Embryonic facial prominence (tissue), 1 donor: ENCODE results near the gene ATP8A2.

Experiments used
- DNase-seq: peaks from one replicate; pipeline ENCODE4 v3.0.0-alpha.2; 2016; ENCODE audit errors: extremely low spot score

ATP8A2 gene

DNA sequence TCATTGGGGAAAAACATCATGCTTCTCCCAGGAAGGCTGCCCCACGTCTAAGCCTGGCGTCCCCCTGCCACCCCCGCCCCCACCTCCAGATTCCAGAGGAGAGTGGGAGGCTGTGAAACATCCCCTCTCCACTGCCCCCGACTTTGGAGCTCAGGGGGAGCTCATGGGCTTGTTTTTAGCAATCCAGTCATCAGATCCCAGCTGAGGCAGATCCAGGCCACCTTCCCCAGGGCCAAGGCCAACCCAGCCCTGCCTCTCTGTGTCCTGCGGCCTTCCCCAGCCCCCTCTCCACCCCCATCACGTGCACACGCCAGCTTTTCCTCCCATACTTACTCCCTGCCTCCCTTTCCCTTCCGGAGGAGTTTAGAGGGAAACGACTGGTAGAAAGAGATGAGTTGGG, 641.2 kb downstream of the ATP8A2 start:
- DNase-seq = no peak

- DNase-seq = no peak
Measured at GRCh38 chr13:26015271-26016125, 643.7 kb downstream of the ATP8A2 start.

DNA sequence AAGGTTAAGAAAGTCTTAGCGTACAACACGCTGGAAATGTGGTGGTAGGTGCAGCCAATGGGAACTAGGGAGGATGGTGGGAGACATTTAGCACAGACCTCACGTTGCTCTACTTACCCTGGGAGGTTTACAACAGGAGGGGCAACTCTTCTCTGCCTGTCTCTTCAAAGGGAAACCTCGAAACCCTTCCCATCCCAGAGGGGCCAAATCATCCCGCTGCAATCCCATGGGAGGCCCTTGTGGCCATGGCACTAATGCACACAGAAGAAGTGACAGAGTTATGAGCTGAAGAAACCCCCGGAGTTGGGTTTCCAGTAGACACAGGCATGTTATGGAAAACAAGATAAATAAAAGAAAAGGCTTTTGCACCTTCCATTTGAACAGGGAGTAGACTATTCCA, 644.4 kb downstream of the ATP8A2 start:
- no peak for DNase-seq

DNA sequence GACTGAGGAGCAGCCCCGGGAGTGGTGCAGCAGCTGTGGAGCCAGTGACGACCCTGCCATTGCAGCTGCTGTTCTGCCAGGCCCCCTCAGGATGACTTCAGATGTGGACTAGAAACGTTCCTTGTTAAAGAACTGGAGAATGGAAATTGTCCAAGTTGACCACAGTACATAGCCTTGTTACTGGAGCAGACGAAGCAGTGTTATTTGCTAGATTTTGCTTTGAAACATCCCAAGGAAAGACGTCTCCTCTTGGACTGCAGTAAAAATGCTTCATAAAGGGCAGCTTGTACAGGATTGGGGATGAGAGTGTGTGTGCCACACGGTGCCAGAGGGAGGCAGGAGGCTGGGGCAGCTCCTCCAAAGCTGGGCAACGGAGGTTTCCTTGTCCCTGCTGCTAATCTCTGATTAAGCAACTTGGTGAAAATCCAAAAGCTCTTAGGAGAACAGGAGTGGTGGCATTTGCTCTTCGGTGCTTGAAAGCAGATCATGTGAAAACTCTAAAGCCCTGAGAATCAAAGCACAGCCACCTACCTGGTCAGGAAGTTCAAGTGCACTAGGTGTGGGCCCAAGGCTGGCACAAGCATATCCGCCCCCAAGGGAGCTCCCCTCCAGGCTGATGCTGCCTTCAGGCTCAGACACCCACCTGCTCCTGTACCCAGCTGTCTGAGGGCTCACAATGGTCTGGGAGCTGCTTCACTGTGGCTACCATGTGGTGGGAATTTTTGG, 645.6 kb downstream of the ATP8A2 start:
- DNase-seq = no peak

- DNase-seq = no peak
Measured at GRCh38 chr13:26017932-26018665, 646.3 kb downstream of the ATP8A2 start.

- DNase-seq = no peak
Measured at GRCh38 chr13:26019251-26019650, 647.5 kb downstream of the ATP8A2 start.

GRCh38 chr13:26019881-26020870, 648.4 kb downstream of the ATP8A2 start:
- DNase-seq = no peak

DNA sequence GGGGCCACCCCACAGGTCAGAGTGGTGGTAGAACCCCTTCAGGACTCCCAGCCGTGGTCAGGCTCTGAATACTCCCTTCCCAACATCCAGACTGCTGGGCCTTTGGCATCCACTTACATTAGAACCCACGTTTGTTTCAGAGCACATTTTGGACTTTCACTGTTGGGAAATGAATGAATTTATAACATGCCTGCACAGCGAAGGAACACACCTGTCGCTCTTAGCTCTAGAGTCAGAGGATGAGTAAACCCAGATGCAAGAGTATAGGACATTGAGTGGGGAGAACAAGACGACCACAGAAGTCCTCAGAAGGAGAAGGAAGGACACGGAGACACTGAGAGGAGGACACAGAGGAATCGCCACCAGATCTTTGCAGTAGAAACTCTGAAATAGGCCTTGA, 649.1 kb downstream of the ATP8A2 start:
- DNase-seq = no peak

DNA sequence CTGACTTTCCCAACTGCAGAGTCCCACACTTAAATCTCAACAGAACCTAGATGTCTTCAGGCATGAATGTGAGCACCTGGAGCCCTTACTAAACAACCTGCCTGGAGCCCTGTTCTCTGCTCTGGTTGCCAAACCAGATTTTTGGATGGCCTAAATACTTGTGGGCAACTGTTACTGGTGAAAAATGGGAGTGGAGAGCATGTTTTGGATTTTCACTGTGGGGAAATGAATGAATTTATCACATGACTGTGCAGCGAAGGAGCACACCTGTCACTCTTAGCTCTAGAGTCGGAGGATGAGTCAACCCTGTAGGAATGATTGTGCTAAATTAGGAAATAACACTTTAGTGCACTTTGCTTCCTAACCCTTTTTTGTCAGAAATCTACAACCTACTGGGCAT, 649.7 kb downstream of the ATP8A2 start:
- DNase-seq = no peak

DNA sequence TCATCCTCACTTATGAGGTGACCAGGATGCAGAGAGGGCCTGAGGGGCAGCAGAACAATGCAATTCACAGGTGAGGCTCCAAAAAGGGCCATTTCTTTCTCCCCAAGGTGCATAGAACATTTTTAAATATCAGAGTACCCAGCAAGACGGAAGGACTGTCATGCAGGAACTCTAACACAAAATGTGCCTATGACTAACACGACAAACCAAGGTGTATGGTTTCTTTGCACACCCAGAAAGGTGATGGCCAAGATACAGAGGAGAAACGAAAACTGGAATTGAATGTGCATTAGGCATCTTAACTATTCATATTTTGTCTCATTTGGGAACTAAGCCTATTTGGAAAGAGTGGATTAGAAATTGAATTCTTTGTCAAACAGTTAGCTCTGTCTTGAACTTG, 650.2 kb downstream of the ATP8A2 start:
- no peak for DNase-seq

DNA sequence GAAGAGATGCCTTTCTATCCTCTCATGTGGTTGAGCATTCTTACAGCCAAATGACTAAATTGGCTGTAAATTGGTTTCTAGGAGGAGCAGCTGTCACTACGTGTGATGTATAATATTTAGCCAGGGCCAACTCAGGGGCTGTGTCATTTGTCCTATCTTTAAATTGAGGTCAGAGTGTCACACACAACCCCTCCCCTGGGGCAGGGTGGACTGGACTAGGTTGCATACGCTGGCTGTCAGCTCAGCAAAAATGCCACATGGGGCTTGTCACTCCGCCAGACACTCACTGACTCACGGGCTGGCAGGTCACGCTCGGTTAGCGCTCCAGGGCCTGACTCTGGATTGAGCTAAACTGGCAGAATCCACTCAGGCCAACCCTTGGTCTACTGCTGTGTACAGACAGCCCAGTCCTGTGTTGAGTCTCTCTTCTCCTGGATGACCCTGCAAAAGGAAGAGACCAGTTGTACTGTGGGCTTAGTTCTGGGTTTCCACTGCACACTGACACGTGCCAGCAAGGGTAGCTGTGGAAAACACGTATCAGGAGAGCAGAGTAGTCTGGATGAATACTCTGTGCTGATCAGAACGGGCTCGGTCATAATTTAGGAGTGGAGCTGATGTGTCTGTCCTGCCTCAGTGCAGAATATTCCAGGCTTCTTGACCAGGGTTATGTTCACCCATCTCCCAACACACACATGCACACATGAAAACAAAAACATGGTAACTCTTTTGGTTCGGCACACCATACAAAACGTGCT, 650.9 kb downstream of the ATP8A2 start:
- DNase-seq = no peak

GRCh38 chr13:26024558-26024957, 652.8 kb downstream of the ATP8A2 start:
- no peak for DNase-seq

- no peak for DNase-seq
Measured at GRCh38 chr13:26025196-26025595, 653.4 kb downstream of the ATP8A2 start.

DNA sequence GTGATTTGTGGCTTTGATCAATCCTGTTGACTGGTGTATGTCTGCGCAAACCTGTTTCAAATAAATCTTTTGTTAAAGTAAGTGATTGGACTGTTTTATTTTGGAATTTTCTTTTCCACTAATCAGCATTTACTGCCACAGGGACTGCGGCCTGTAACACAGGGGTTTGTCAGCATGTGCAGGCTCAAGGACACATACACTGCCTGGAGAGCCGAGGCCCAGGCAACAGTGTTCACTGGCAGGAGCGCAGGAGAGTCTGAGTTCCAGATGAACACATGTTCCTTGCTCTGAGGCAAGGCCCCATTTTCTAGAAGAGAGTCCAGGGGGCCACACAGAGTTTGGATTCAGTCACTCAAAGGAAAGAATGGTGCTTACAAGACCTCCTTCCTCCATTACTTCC, 654.0 kb downstream of the ATP8A2 start:
- DNase-seq = no peak

GRCh38 chr13:26026211-26026610, 654.4 kb downstream of the ATP8A2 start:
- DNase-seq = no peak

GRCh38 chr13:26029581-26030136, 657.9 kb downstream of the ATP8A2 start:
- no peak for DNase-seq

DNA sequence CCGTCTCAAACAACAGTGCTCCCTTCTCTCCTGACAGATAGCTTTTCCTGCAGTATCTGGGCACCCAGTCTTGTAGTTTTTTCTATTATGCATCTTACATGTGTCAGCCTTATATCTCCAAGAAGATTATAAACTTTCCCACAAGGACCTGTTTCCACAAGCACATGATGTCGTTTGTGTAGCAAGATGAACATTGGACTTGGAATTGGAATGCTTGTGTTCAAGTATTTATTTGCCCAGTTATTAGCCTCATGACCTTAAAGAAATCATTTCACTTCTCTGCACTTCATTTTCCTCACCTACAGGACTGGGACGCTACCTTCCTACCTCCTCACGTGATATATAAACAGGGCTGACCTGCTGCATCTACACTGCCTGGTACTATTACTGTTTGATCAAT, 658.6 kb downstream of the ATP8A2 start:
- no peak for DNase-seq

DNA sequence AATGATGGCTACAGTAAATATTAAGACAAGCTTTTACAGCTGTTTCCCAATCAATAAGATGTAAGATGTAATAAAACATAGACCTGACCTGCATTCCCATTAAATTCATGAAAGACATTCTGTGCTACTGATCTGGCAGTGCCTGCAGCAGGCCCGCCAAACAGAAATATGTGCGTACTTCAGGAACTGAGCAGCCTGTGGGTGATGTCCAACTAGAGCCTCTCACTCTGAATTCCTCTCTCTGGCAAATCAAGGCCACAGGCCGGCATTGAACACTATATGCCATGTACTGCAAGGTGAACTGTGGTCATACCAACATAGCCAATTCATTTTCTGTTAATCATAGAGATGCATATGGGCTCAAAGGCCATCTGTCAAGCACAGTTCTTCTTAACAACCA, 662.2 kb downstream of the ATP8A2 start:
- DNase-seq = no peak

DNA sequence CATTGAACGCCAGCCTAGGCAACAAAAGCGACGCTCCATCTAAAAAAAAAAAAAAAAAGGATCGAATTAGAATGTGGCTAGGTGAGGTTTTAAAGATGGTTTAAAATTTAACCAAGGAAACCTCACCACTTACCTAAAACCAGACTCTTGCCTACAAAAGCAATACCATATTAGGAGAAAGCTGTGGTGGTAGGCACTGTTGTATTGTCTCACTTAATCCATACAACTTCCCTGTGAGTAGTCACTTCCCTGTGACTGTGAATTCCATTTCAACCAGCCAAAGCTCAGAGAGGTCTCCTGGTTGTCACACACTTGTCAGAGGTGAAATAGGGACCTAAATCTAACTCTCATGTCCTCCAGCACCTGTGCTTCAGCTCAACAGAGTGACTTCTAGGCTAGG, 664.6 kb downstream of the ATP8A2 start:
- no peak for DNase-seq

GRCh38 chr13:26037302-26037701, 665.5 kb downstream of the ATP8A2 start:
- no peak for DNase-seq
